DMS114 treated with DMSO at 0.1 percent for 48 hours (cell line): ENCODE data around the gene KHK.
"Not testable (repeated sequence)": the region's sequence is repeated elsewhere in the genome, so short reads cannot be mapped to it uniquely, and the experiment has no call there.

Source experiments
- DNase-seq: peaks from one replicate; lab custom pipeline; 2025; ENCODE audit not compliant: unreplicated experiment; lab: John Stamatoyannopoulos, UW

Gene KHK

GRCh38 chr2:27059141-27059820 is 27.3 kb upstream of the KHK start:
- no peak for DNase-seq

GRCh38 chr2:27060323-27060722 is 26.2 kb upstream of the KHK start:
- no peak for DNase-seq

GRCh38 chr2:27065128-27065527 is 21.4 kb upstream of the KHK start:
- no peak for DNase-seq

- DNase-seq = no peak
Observed at GRCh38 chr2:27067385-27067784, 19.2 kb upstream of the KHK start.

GRCh38 chr2:27069436-27069835 is 17.1 kb upstream of the KHK start:
- no peak for DNase-seq

GRCh38 chr2:27069961-27070618 is 16.5 kb upstream of the KHK start:
- DNase-seq = no peak

GRCh38 chr2:27070653-27071276 is 15.8 kb upstream of the KHK start:
- no peak for DNase-seq

- DNase-seq = peak; percentile 69
Observed at GRCh38 chr2:27071277-27071989, 15.1 kb upstream of the KHK start, which contains the start of gene OST4. Gene OST4, minus strand, starts transcription at chr2:27071654.

GRCh38 chr2:27071990-27072830 is 14.4 kb upstream of the KHK start:
- no peak for DNase-seq

GRCh38 chr2:27072920-27073319 is 13.7 kb upstream of the KHK start:
- no peak for DNase-seq

- no peak for DNase-seq
Observed at GRCh38 chr2:27073782-27074181, 12.8 kb upstream of the KHK start.

- no peak for DNase-seq
Observed at GRCh38 chr2:27074738-27075565, 11.6 kb upstream of the KHK start.

- DNase-seq = not testable (repeated sequence)
Observed at GRCh38 chr2:27075566-27075871, 11.1 kb upstream of the KHK start.

GRCh38 chr2:27076323-27076722 is 10.2 kb upstream of the KHK start:
- DNase-seq = no peak

- no peak for DNase-seq
Observed at GRCh38 chr2:27077231-27077630, 9.3 kb upstream of the KHK start.

GRCh38 chr2:27078267-27079194 is 8.0 kb upstream of the KHK start, which contains the start of gene EMILIN1:
Gene EMILIN1, plus strand, starts transcription at chr2:27078615. Its CDS starts 451 bp downstream, at chr2:27079066.
- no peak for DNase-seq

GRCh38 chr2:27079233-27080139 is 7.1 kb upstream of the KHK start:
- no peak for DNase-seq

- DNase-seq = no peak
Observed at GRCh38 chr2:27080140-27080469, 6.5 kb upstream of the KHK start.
